ENCODE results near the gene FRMD1. TPM values are rescaled to one million over a fixed set of nuclear protein-coding genes. Genes with fewer than 3 reads are reported as not detected.

Gene FRMD1
- polyA plus RNA-seq, 3 donors = 10.7 to 15.8 (median 13.4) TPM

DNA sequence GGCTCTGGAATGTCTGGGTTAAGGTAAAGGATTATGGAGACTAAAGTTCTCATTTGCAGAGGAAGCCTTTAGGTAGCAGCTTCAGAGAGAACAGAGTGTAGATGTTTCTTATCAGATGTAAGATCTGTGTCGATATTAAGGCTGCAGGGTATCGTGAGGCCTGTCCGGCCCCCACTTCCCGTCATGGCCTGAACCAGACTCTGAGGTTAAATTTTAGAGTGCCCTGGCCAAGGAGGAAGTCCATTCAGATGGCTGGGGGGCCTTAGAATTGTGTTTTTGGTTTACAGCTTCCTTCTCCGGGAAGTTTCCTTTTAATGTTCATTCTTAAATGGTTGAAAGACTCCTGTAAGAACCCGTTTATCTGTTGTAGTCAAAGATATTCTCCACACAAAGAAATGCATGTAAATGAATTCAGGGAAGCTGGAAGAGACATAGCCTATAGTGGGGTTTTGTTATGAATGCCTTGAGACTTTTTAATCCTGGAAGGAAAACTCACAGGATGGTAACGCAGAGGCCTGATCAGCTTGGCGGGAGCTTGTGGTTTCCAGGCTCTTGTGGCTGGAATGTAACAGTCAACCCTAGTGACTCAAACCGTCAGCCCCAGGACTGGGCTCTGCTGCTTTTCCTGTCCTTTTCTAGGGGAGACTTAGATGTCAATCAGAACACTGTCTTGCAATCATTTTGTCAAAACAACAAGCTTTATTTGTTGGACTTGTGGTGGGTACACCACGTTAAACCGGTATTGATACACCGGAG lies 46.8 kb downstream of the FRMD1 start:
- DNase-seq (ENCODE audit: low read depth in 3 of 3, low spot score in 2 of 3) = no peak

DNA sequence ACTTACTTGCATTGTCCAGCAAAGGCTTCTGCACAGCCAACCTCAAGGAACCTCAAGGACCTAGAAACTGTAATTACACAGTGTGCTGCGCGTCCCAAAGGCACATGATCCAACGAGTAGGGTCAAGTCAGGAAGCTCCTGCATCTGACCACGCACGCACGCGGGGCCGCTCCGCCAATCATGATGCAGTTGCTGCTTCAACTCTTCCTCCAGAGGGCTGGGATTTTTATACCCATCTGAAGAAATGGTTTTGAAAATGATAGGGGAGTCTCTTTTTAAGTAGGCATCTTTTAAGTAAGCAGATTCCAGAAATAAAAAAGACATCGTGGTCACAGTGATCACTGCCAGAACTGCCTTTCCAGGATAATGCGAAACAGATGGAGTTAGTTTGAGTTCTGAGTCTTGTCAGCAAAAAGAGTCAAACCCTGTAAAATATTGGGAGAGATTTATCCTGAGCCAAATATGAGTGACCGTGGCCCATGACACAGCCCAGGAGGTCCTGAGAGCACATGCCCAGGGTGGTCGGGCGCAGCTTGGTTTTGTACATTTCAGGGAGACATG lies 47.5 kb downstream of the FRMD1 start:
- DNase-seq (ENCODE audit: low read depth in 3 of 3, low spot score in 2 of 3) = no peak

DNA sequence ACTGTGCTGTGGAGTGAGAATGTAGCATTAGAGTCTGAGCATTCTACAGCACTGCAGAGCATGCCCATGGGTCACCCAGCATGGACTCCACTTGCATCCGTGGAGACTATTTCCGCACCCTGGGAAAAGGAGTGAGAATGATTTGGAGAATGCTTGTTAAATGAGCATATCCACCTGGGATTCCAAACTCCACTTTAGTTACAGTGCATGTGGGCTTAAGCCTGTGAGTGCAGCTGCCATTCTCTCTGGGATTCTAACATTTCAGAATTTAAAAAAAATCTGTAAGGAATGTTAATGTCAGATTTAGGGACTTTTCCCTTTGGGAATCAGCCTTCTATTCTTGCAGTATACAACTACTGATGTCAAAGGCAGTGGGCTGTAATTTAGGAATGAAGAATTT lies 48.1 kb downstream of the FRMD1 start:
- no peak for DNase-seq (ENCODE audit: low read depth in 3 of 3, low spot score in 2 of 3)

DNA sequence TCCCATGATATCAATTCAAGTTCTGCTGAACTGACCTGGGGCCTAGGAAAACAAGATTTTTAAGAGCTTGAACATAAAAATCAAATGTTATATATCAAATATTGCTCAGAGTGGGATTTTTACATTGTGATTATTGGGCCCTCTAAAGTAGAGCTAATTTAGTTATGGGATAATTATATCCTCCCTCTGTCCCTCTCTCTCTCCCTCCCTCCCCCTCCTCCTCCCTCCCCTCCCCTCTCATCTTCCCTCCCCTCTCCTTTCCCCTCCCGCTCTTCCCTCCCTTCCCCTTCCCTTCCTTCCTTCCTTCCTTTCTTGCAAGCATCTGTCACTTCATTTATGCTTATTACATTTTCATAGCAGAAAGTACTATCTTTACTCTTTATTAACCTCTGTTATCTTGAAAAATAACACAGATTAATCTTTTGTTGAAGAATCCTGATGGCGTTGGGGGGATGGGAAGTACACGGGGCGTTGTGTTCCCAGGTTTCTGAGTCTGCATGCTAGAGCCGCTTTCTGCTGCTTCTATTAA lies 48.7 kb downstream of the FRMD1 start:
- DNase-seq (ENCODE audit: low read depth in 3 of 3, low spot score in 2 of 3) = no peak

DNA sequence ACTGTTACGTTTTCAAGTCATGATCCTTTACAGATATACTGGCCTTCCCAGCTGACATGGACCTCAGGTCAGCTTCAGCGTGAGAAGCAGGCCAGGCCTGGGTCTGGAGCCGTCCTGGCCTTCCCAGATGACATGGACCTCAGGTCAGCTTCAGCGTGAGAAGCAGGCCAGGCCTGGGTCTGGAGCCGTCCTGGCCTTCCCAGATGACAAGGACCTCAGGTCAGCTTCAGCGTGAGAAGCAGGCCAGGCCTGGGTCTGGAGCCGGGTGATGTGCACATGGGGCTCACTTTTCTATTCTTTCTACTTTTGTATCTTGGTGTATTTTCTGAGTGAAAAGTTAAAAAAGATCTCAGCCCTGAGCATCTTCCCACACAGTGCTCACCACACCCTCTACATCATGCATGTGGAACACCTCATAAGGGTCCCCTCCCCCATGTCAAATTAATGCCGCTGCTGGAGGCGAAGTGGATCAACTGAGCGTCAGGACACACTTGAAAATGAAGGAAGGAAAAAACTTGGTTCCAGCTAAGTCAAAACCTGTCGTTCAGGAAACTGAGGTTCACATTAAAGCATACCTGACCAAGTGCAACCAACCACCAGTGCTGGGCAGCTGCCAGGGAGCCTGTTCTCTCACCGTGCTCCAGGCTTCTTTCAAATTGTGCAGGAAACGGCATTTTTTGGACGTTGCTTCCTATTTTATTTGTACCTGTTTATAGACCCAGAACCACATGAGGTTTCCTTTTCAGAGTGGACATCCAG lies 49.4 kb downstream of the FRMD1 start:
- no peak for DNase-seq (ENCODE audit: low read depth in 3 of 3, low spot score in 2 of 3)

DNA sequence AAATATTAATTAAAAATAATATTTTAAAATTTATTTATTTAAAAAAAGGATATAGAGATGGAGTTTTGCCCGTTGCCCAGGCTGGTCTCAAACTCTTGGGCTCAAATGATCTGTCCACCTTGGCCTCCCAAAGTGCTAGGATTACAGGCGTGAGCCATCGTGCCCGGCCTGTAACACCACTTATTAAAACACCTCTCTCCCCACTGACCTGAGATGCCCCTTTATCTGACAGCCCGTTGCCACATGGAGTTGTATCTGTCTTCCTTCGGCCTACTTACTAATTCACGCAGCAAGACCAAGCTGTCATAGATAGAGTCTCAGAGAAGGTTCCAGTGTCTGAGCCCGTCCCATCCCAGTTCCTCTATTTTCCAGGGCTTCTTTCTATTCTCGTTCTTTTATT lies 50.8 kb downstream of the FRMD1 start:
- DNase-seq (ENCODE audit: low read depth in 3 of 3, low spot score in 2 of 3) = no peak

DNA sequence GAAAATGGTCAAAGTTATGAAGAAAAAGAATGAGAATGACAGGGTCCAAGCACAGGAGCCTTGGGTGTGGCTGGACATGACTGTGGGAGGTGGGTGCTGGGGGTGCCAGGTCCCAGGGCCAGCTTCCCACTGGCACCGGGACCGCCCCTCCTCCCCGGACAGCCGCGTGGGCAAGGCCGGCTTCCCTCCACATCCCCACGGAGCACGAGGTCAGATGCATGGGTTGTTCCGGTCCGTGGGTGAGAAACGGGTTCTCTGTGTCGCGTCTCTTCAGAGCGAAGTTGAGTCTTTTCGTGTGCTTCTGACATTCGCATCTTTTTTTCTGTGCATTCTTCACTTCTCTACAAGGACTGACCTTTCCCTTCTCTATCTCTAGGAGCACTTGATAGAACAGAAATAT lies 51.5 kb downstream of the FRMD1 start:
- DNase-seq (ENCODE audit: low read depth in 3 of 3, low spot score in 2 of 3) = no peak

DNA sequence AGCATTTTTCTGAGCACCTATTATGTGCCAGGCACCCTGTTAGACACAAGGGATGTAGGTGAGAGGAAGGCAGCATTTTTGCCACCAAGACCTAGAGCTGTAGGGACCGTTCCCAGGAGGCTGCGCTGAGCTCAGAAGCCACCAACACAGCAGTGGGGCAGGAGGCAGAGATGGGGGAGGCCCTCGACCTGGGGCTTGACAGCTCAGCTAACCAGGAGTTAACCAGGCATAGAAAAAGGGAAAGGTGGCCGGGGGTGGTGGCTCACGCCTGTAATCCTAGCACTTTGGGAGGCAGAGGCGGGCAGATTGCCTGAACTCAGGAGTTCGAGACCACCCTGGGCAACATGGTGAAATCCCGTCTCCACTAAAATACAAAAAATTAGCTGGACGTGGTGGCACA lies 52.1 kb downstream of the FRMD1 start:
- no peak for DNase-seq (ENCODE audit: low read depth in 3 of 3, low spot score in 2 of 3)

DNA sequence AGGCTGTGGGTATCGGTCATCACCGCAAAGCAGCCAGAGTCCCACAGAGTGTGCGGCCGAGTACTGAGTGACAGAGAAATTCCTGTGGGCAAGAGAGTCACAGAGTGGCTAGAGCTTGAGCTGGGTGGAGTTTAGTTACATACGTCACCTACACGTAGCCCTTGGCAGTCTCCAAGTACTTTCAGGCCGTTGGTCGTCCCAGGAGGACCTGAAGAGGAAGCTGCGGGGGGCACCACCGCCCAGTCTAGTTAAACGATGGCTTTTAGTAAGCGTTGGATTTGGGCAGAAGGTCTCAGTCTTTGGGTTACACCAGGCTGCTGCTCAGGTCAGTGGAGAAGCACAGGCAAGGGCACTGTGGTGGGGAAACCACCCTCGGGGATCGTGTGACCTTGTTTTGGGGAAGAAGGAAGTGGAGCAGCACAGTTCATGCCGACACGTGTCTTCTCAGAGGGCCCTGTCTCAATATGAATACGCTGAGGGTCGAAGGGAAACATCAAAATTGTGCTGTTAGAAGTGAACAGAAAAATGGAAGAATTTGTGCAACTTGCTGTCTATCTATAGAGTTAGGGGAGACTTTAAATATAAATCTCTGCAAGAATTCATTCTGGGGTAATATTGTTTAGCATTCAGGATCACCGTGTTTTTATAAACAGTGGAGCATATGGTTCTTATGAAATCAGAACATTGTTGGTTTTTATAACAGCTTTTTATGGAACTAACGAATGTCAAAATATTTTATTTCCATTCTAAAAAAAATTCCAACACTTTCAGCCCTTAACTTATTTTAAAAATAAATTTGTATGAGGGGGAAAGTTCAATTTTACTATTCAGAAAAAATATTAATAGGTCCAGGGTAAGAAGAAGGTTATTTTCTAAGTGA lies 52.9 kb downstream of the FRMD1 start:
- DNase-seq (ENCODE audit: low read depth in 3 of 3, low spot score in 2 of 3) = no peak

DNA sequence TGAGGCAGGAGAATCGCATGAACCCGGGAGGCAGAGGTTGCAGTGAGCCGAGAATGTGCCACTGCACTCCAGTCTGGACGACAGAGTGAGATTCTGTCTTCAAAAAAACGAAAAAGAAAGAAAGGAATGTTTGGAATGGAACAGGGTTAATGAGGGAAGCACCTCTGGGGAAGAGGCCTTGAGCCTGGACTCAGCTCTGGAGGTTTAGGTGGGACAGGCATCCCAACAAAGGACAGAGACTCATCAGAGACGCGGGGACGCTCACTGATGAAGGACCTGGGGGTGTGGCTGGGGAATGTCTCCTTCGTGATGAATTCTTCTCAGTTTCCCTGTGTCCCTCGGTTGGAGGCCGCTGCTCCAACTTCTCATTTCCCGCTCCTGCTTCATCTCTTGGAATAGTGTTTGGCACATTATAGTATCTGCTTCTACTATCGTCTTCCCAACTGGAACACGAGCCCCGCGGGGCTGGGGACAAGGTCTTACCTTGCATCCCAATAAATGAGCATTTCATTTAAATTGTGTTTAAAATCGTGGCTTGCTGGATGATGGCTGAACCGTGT lies 54.0 kb downstream of the FRMD1 start:
- no peak for DNase-seq (ENCODE audit: low read depth in 3 of 3, low spot score in 2 of 3)

DNA sequence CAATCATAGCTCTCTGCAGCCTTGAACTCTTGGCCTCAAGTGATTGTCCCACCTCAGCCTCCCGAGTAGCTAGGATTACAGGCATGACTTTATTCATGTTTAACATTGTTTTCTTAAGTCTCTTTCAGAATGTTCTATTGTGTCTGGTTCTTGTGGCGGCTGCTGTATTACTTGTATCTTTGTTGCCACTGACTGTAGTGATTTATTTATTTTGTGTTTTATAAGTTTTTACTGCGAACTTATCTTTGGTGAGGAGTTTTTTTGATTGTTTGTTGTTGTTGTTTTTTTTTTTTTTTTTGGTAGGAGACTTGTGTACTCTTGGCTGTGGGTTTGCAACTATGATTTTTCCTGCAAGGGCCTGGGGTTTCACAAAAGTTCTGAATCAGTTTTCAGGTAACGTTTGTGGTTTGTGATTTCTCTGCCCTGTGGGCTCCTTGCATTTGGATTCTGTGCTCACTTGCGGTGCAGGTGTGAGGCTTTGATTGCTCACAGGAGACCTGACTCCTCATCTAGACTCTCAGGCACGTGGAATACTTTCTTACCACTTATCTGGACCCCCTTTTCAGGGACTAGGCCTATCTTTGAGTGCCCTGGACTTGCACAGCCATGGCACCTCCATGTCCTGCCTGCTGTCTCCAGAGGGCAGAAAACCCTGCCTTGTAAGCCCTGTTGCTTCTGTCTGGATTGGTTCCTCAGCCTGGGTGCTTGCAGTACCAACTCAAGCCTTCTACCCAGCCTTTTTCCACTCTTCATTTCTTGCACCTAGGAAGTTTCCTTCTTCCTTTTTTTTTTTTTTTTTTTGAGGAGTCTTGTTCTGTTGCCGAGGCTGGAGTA lies 56.3 kb downstream of the FRMD1 start:
- DNase-seq (ENCODE audit: low read depth in 3 of 3, low spot score in 2 of 3) = no peak

DNA sequence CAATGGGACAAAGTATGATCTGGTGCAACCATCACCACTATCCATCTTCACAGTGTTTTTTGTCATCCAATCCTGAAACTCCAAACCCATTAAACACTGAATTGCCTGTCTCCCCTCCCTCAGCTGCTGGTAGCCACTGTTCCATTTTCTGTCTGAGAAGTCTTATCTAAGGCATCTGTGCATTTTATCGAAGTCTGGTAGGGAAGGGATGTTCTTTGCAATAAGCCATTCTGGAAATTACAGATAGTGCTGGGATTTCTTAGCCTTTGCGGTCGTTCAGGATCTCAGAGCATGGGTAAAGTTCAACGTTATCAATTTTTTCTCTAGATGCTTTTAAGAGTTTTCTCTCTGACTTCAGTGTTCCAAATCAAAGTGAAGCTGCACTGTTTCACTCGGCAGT lies 57.4 kb downstream of the FRMD1 start:
- no peak for DNase-seq (ENCODE audit: low read depth in 3 of 3, low spot score in 2 of 3)

DNA sequence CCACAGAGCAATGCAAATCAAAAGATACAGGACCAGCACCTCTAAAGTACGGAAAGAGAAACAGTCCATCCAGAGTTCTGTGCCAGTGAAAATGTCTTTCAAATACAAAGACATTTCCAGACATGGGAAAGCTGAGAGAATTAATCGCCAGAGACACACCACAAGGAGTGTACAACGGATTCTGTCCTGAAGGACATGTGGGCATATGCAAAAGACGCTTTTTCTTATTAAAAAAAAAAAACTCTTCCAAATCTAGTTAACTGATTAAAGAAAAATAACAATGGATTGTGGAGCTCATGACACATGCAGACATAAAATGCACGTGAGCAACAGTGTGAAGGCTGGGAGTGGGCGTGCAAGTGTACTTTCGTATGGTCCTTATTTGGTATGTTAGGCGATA lies 58.8 kb downstream of the FRMD1 start:
- no peak for DNase-seq (ENCODE audit: low read depth in 3 of 3, low spot score in 2 of 3)

DNA sequence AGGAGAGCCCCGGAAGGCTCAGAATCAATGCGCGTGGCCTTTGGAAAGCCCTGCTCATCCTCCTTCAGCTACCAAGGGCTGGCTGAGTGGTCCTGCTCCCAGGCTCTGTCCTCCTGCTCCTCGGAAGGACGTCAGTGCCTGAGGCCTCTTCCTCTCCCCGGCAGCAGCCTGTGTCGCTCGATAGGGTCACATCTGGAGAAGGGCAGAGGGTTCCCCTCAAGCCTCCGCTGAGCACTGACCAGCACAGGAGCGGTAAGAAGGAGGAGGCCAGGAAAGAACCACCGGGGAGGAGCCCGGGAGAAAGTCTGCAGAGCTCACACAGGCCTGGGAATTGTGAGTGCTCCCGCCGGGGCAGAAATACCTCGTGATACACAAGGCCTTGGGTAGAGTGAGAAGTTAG lies 60.3 kb downstream of the FRMD1 start:
- no peak for DNase-seq (ENCODE audit: low read depth in 3 of 3, low spot score in 2 of 3)

DNA sequence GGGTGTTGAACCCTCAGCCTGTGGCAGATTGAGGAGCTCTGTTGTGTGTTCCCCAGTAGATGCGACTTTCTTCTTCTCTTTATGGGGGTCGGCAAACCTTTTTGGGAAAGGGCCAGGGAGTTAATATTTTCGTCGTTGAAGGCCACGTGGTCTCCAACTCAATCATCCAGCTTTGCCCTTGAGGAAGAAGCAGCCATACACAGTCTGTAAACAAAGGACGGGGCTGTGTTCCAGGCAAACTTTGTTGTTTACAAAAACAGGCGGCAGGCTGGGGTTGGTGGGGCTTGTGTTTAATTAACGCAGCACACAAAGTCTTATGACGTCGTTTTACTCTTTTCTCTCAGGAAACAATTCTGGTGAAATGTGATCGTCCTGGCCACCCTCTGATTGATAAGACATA lies 61.4 kb downstream of the FRMD1 start:
- no peak for DNase-seq (ENCODE audit: low read depth in 3 of 3, low spot score in 2 of 3)

DNA sequence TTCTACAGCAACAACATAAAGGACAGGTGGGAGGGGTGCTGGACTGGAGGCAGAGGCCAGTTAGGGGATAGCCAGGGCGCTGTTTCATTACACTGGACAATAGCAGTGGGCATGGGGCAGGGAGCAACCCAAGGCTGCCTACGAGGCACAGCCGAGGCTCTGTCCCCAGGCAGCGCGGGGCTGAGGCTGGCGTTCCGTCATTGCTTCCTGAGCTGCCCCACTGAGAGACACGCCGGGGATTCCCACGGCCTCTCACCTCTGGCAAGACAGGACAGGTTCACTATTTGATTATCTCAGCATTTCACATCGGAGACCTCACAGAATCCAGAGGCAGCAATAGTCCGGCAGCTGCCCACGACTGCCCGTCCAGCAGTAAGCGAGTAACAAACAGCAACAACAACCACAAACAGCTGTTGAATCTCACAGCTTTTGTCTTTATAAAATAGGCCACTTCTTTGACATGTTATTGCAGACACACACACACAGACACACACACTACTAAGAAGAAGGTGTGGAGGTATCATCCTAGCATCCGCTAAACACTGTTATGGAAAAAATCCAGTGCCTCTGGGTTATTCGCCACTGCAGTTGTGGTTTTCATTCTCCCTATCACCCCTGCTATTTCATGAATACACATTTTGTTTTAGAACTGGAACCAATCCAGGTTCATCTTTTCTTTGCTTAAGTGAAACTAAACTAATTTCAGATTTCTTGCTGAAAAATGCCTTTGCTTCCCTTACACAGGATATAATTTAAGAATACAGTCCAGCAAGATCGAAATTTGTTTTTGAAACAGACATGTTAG lies 62.1 kb downstream of the FRMD1 start:
- DNase-seq (ENCODE audit: low read depth in 3 of 3, low spot score in 2 of 3) = no peak

DNA sequence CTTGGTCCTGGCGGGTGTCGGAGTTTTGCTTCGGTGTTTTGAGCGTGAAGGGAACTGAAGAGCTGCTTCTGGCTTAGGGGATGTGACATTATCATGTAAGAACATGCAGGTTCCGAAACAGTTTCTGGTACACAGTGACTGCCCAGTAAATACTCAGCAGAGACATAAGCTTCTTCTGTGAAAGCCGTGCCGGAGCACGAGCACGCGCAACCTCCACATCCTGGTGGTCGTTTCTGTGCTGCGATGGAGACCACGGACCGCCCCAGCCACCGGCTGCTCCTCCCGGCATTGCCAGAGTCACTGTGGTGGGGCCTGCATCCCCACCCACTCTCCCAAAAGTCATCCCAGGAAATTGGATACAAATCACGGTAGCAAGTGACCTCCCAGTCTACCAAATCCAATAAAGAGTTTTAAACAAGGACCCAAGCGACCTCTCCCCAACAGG lies 62.8 kb downstream of the FRMD1 start:
- no peak for DNase-seq (ENCODE audit: low read depth in 3 of 3, low spot score in 2 of 3)

DNA sequence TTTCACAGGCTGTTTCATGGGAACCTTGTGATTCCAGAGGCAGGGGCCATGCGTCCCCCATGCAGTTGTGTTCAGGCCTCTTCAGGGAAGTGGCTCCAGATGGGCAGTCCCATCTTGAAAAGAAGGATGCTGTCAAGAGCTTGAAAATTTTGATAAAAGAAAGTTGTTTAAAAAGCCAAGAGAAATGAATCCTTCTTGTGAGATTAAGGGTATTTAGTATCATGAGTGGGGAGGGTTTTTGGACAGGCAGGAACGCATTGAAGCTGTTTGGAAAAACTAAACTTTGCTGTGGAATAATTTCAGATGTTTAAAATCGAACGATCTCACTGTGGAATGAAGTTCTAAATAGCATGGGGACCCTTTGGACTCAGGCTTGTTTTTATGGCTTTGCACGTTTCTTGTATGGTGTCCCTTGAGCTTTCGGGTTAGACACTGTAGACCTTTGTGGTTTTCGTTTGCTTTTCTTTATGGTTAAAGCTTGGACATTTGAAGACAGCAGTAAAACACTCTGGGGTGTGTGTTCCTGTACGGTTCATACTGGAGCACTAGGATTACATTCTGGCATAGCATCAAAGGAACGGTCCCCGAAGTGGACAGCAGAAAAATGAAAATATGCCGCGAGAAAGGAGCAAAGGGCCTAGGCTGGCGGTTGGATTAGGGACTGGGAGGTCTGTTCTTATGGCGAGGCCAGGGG lies 63.4 kb downstream of the FRMD1 start:
- DNase-seq (ENCODE audit: low read depth in 3 of 3, low spot score in 2 of 3) = no peak
